Activated T-cell treated with anti-CD3 and anti-CD28 coated beads for 24 hours (primary cell): ENCODE data around the gene TRRAP.
"Not testable (repeated sequence)": the region's sequence is repeated elsewhere in the genome, so short reads cannot be mapped to it uniquely, and the experiment has no call there.

Experiments used
- DNase-seq: peaks from one replicate; pipeline ENCODE4 v3.0.0-alpha.2; 2020; ENCODE audit warnings: low read depth

TRRAP gene

GRCh38 chr7:98866765-98867164 lies 11.6 kb upstream of the TRRAP start:
- DNase-seq: no peak

DNA sequence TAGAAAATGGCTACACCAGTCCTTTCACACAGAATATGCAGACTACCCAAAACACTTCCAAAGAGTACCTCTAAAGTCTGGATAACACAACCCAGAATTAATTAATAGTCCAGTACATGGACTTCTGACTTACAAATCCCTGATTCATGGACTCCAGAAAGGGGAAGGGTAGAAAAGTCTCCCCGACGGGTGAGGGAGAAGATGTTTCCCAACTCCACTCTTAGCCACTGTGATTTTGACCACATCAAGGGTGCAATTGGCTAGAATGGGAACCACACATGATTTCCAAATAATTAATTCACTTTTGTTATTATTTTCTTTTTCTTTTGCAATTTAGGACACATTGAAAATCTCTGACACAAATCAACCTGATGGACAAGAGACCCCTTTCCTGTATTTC lies 9.9 kb upstream of the TRRAP start:
- no peak for DNase-seq

- DNase-seq: no peak
These were observed 9.2 kb upstream of the TRRAP start for GRCh38 chr7:98869027-98869596.

GRCh38 chr7:98869597-98870120 lies 8.7 kb upstream of the TRRAP start, which contains the start of gene TMEM130:
TSS of gene TMEM130 (minus strand) at chr7:98870014. CDS start at chr7:98869861, 153 bp downstream.
- DNase-seq: no peak

DNA sequence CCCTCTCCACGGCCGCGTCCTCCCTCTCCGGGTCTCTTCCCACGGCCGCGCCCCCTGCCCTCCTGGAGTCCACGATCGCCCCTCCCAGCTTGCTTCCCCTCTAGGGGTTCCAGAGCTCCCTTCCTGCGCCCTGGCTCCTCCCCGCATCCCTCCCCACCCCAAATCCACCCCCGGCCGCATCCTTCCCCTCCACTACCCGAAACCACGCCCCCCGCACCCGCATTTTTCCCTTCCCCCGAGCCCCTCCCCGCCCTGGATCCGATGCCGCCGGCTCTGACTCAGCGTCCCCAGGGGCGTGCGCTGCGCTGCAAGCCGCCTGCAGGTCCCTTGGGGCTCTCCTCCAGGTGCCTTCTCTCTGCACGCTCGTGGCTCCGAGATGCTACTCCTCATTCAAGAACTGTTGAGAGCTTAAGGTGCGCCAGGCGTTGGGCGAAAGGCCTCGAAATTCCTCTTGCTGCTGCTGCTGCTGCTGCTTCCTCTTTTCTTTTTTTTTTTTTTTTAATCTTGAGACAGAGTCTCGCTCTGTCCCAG lies 8.1 kb upstream of the TRRAP start:
- peak; percentile 64 for DNase-seq

- no peak for DNase-seq
These were observed 7.4 kb upstream of the TRRAP start for GRCh38 chr7:98870807-98871491.

DNA sequence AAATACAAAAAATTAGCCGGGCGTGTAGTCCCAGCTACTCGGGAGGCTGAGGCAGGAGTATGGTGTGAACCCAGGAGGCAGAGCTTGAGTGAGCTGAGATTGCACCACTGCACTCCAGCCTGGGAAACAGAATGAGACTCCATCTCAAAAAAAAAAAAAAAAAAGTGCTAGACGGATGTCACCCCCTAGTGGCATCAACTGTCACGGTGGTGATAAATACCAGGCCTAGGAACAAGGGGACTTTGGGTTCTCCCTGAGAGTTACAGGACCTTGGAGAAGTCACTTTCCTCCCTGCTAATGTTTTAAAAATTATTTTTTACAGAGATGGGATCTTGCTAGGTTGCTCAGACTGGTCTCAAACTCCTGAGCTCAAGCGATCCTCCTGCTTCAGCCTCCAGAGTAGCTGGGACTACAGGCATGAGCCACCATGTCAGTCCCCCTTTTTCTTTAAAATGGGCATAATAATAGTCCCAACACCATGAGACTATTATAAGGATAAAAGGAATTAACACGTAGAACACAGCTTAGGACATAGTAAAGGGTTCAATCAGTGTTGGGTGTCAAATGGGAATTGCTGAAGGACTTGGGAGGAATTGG lies 5.9 kb upstream of the TRRAP start:
- DNase-seq: no peak

DNA sequence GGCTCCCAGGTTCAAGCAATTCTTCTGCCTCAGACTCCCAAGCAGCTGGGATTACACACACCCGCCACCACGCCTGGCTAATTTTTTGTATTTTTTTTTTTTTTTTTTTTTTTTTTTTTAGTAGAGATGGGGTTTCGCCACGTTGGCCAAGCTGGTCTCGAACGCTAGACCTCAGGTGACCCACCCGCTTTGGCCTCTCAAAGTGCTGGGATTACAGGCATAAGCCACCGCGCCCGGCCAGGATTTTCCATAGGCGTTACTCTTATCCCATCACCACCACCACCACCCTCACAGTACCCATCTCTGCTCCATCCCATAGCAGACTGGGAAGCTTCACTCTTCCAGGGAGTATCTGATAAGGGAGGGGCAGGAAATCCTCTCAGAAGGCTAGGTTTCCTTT lies 4.7 kb upstream of the TRRAP start:
- not testable (repeated sequence) for DNase-seq

- DNase-seq: no peak
These were observed 3.4 kb upstream of the TRRAP start for GRCh38 chr7:98874942-98875341.

GRCh38 chr7:98875501-98875900 lies 2.8 kb upstream of the TRRAP start:
- DNase-seq: no peak

DNA sequence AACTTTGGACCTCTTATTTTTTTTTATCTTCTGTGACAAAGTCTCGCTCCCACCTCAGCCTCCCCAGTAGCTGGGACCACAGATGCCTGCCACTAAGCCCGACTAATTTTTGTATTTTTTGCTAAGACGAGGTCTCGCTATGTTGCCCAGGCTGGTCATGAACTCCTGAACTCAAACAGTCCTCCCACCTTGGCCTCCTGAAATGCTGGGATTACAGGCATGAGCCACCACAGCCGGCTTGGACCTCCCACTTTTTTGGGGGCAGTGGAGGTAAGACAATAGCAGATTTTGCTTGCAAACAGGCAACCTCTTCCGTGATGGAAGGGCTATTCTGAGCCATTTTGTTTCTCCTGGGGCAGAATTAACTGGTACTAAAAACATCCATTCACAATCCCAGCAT lies 1.2 kb upstream of the TRRAP start:
- no peak for DNase-seq

DNA sequence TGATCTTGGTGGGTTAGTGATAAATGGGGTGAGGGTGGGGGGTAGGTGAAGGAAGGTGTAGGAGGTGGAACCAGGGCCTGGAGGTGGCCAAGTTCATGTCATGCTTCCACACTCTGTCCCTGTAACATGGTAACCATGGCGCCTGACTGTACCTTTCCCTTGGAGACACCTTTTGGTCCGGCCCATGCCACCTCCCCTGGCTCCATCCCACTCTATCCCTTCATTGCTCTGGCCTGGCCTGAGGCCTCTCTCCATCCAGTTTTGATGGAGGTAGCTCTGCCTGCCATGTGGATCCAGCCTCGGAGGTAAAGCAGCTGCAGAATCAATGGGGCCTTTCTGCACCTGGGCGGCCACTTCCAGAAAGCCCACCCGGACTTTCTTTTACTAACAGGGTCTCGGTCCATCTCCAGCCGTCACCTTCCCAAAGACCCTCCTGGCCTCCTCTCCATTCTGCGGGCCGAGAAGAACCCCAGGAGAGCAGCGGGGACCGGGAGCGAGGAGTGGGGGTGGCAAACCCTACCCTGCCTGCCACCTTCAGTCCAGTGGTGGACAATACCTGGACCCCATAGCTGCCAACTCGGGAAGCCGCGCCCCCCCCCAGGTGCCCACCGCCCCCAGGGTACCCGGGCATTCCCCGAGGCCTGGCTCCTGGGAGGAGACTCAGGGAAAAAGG lies 504 bp upstream of the TRRAP start:
- no peak for DNase-seq

DNA sequence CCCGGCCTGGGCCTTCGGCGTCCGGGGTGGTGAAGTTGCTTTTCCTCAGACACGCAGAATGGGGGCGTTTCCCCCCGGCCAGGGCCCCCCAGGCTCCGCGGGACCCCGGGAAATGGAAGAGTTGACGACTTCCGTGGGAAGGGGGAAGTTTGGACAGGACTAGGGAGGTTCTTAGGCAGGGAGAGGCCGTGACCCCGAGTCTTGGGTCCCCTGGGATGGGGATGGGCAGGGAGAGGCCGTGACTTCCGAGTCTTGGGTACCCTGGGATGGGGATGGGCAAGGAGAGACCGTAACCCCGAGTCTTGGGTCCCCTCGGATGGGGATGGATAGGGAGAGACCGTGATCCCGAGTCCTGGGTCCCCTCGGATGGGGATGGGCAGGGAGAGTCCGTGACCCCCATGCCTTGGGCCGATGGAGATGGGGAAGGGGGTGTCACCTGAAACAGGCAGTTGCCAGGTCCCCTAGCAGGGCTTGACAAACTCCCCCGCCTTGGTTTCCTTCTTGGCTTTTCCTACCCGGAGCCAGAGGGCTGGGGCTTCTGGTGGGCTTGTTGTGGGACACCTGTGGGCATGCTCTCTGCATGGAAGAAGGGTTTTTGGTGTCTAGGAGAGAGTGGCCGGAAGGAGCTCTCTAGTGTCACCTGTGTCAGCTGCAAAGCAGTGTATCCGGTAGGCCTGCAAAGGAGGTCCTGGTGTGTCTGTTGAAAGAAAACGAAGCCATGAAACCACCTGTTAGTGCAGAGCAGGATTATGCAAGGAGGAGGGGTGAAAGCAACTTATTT lies 1.1 kb downstream of the TRRAP start:
- peak; percentile 54 for DNase-seq

DNA sequence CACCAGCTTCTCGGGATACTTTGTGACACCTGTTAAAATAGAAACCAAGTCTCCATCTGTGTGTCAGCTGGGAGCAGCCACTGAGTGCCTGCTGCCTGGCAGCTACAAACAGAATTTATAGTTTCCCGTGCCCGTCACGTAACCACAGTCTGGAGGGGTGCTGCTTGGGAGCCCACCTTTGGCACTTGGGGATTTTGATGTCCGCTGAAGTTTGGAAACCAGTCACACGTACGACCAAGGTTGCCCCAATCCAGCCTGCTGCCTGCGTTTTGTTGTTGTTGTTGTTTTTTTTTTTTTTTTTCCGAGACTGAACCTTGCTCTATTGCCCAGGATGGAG lies 1.6 kb downstream of the TRRAP start:
- no peak for DNase-seq

DNA sequence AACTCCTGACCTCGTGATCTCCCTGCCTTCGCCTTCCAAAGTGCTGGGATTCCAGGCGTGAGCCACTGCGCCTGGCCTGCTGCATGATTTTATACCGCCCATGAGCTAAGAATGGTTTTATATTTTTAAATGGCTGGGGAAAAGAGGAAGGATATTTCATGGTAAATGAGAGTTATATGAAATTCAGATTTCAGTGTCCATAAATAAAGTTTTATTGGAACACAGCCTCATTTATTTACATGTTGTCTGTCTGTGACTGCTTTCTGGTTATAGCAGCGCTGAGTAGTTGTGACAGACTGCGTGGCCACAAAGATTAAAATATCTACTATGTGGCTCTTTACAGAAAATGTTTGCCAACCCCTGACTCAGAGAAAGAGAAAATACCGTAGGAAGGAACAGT lies 2.2 kb downstream of the TRRAP start:
- DNase-seq: no peak

DNA sequence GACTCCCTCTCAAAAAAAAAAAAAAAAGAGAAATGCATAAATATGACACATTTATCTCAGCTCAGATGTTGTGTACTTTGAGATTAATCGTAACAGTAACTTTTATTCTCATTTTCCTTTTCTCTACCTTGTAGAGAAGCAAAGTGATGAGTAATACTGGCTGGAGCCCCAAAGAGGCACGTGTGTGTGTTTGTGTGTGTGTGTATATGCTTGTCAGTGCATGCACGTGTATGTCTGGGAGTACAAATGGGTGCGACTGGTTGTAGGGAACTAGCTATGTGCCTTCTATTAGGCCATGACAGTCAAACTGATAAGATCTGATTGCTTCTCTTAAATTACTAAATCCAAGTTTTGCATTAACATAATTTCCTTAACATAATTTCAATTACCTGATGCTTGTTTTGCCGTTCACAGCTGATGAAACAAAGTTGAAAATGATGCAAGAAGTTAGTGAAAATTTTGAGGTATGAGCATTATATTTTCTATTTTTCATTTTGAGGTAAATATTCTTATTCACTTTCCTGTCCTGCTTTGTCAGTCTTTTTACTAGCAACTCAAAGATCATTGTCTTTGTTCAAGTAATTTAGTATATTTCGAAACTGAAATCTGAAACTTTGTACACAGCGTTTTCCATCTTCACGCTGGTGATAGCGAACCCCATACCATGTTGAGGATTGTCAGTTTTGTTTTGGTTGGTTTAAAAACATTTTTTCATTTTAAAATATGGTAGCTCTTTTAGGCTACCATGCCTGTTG lies 3.4 kb downstream of the TRRAP start:
- DNase-seq: no peak

DNA sequence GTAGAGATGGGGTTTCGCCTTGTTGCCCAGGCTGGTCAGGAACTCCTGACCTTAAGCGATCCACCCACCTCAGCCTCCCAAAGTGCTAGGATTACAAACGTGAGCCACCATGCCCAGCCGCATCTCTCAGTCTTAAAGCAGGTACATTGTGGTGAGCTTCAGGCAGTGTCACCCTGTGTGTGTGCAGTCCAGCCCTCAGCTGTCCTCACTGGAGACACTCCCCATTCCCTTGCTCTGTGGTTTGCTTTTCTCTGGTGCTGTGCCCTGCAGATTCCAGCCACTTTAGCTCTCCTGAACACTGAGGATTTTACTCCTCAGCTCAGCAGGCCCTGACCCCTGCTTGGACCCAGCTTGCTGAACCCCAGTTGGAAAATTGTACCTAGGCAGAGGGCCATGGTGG lies 6.1 kb downstream of the TRRAP start:
- DNase-seq: no peak

- no peak for DNase-seq
These were observed 8.7 kb downstream of the TRRAP start for GRCh38 chr7:98887038-98887437.

DNA sequence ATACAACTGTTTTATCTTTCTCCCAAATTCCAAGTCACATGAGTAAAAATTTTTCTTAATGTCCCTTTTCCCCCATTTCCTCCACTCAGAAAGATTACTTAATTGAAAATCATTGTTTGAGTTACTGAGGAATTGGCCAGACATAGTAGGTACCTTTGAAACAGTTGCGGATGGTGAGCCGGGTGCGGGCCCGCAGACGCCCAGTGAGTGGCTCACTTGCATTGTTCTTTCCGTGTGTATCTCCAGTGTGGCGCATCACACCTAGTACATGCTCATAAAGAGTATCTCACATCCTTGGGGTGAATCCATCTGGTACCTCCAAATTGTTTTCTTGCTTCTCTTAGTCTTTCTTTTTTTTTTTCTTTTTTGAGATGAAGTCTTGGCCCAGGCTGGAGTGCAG lies 14.3 kb downstream of the TRRAP start:
- DNase-seq: no peak

DNA sequence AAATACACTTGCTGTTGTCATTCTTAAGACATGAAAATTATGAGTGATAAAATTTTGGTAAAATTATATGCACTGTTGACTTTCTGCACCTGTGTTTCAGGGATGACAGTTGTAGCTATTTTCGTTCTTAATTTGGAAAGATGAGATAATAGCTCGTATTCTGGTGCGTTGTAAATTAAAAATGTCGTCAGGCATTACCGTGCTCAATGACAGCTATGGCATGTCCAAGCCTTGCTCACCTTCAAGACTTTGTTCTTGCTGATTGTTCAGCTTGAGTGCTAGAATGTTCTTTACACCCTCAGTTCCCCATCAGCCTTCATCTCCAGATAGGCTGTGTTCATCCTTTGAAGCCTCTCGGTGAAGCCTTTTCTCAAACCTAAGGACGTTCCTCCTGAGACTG lies 21.5 kb downstream of the TRRAP start:
- no peak for DNase-seq

GRCh38 chr7:98900815-98901214 lies 22.5 kb downstream of the TRRAP start:
- DNase-seq: no peak
